Endothelial cell of umbilical vein (primary cell): ENCODE results near the gene PNPLA7. TPM values are rescaled to one million over a fixed set of nuclear protein-coding genes. Genes with fewer than 3 reads are reported as not detected.

Experiments used
- BruUV-seq: library from RNA; stranded (reverse); fragments of 400-500 nt; replicated peaks from 2 replicates; lab custom pipeline; 2021; lab: Mats Ljungman, UMichigan
- CTCF ChIA-PET: fragments of 300-600, 350-600 bp; sonication (Branson Sonifier 250); formaldehyde crosslinking; loops from one replicate; lab custom pipeline; 2021; ENCODE audit warnings: antibody characterized with exemption, inconsistent platforms; lab: Charles Lee
- POLR2A ChIA-PET: fragments of 300-600, 350-600 bp; sonication (Branson Sonifier 250); formaldehyde crosslinking; loops from one replicate; lab custom pipeline; 2021; ENCODE audit warnings: antibody characterized with exemption, inconsistent platforms; lab: Charles Lee
- DNase-seq: peaks from one replicate; pipeline ENCODE4 v3.0.0-alpha.2; 2011; ENCODE audit warnings: low read depth, low spot score
- FAIRE-seq: peaks from 2 replicates; lab custom pipeline; 2011; peaks lifted over from hg19 to GRCh38; lab: Jason Lieb, UNC
- H2AFZ ChIP-seq: 2 replicates; pipeline ENCODE4 v1.6.0; 2012; ENCODE audit warnings: low read depth, low read length, control low read depth, inconsistent platforms
- H3K27ac ChIP-seq: 2 replicates; pipeline ENCODE4 v1.5.1; 2011; ENCODE audit warnings: low read depth, mild to moderate bottlenecking, control low read depth, low read length, moderate library complexity; ENCODE audit not compliant: insufficient read depth
- H3K27me3 ChIP-seq, 2 experiments: 2 replicates each; pipeline versions ENCODE4 v1.6.0 to v1.6.1; 2011; ENCODE audit warnings: low read length in 2 of 2, mixed read lengths in 1 of 2; ENCODE audit not compliant: control insufficient read depth in 2 of 2, insufficient read depth in 2 of 2
- H3K36me3 ChIP-seq, 2 experiments: 2 replicates in 1 of 2; 3 replicates in 1 of 2; pipeline ENCODE4 v1.5.1; 2011; ENCODE audit warnings: low read length in 2 of 2, mild to moderate bottlenecking in 1 of 2, moderate library complexity in 1 of 2; ENCODE audit not compliant: control insufficient read depth in 2 of 2, insufficient read depth in 2 of 2; ENCODE audit errors: extremely low read depth in 1 of 2
- H3K4me1 ChIP-seq: 3 replicates; pipeline ENCODE4 v1.5.1; 2011; ENCODE audit warnings: mild to moderate bottlenecking, low read length; ENCODE audit not compliant: control insufficient read depth, insufficient read depth; ENCODE audit errors: extremely low read depth
- H3K4me2 ChIP-seq: 2 replicates; pipeline ENCODE4 v1.6.1; 2011; ENCODE audit warnings: low read length, control low read depth, mixed read lengths; ENCODE audit not compliant: insufficient read depth
- H3K4me3 ChIP-seq, 3 experiments: fragments of 200-600 bp in 1 of 3; sonication (generic), shearing (Covaris generic) in 1 of 3; replicated peaks in 1 of 3; 2 replicates each; pipeline ENCODE4 v1.5.1; 2011 to 2016; ENCODE audit warnings: control low read depth in 3 of 3, low read length in 3 of 3, mild to moderate bottlenecking in 2 of 3, inconsistent platforms in 1 of 3, low read depth in 1 of 3, moderate library complexity in 1 of 3; ENCODE audit not compliant: insufficient read depth in 1 of 3
- H3K79me2 ChIP-seq: 2 replicates; pipeline ENCODE4 v1.6.0; 2012; ENCODE audit warnings: low read length, inconsistent platforms; ENCODE audit not compliant: control insufficient read depth, insufficient read depth
- H3K9ac ChIP-seq: replicated peaks from 2 replicates; pipeline ENCODE3; 2011; ENCODE audit warnings: low read length, control low read depth; ENCODE audit not compliant: insufficient read depth; ENCODE audit errors: extremely low read depth
- H3K9me1 ChIP-seq: replicated peaks from 3 replicates; pipeline ENCODE4 v1.6.0; 2011; ENCODE audit warnings: mild to moderate bottlenecking, low read length; ENCODE audit not compliant: control insufficient read depth, insufficient read depth; ENCODE audit errors: extremely low read depth
- H3K9me3 ChIP-seq: replicated peaks from 2 replicates; pipeline ENCODE4 v1.5.1; 2012; ENCODE audit warnings: low read length, inconsistent platforms; ENCODE audit not compliant: control insufficient read depth, insufficient read depth
- H4K20me1 ChIP-seq: replicated peaks from 2 replicates; pipeline ENCODE3; 2011; ENCODE audit warnings: mild to moderate bottlenecking, low read length; ENCODE audit not compliant: control insufficient read depth, insufficient read depth; ENCODE audit errors: extremely low read depth
- EZH2 ChIP-seq: IDR thresholded peaks from 2 replicates; pipeline ENCODE4 v1.6.1; 2012; ENCODE audit warnings: borderline replicate concordance, low read depth, mild to moderate bottlenecking, moderate library complexity, low read length, inconsistent platforms; ENCODE audit not compliant: severe bottlenecking
- FOS ChIP-seq: IDR thresholded peaks from 2 replicates; pipeline ENCODE4 v1.6.1; 2011; ENCODE audit warnings: mild to moderate bottlenecking, low read length, moderate library complexity, borderline replicate concordance; ENCODE audit not compliant: insufficient read depth
- GATA2 ChIP-seq: IDR thresholded peaks from 2 replicates; pipeline ENCODE4 v1.7.0; 2011; ENCODE audit warnings: low read depth, mild to moderate bottlenecking, moderate library complexity, mixed read lengths, low read length; ENCODE audit not compliant: insufficient read length, insufficient read depth
- JUN ChIP-seq: IDR thresholded peaks from 2 replicates; pipeline ENCODE4 v1.6.1; 2011; ENCODE audit warnings: borderline replicate concordance, low read depth; ENCODE audit not compliant: insufficient read length, insufficient read depth
- POLR2A ChIP-seq: IDR thresholded peaks from 2 replicates; pipeline ENCODE4 v1.6.1; 2012; ENCODE audit warnings: low read depth, mild to moderate bottlenecking, control low read depth, low read length
- POLR2AphosphoS5 ChIP-seq: IDR thresholded peaks from 2 replicates; pipeline ENCODE4 v1.6.1; 2012; ENCODE audit warnings: low read depth, mild to moderate bottlenecking, control low read depth, low read length, moderate library complexity; ENCODE audit not compliant: insufficient read depth
- dilution Hi-C: fragments of 300-500 bp; cut with MboI; formaldehyde crosslinking; loops from one replicate; pipeline ENCODE4 v1.15.0; 2019; ENCODE audit warnings: low sequenced_read_pairs; ENCODE audit not compliant: extremely low pct_ligation_motif_present
- intact Hi-C: fragments of 100-400 bp; cut with micrococcal nuclease; formaldehyde crosslinking; loops from one replicate; pipeline ENCODE4 v1.10.0; 2022
- polyA plus RNA-seq, 4 experiments: library from polyadenylated mRNA; depleted of rRNA in 3 of 4; stranded (reverse) in 3 of 4; unstranded in 1 of 4; fragments of >200 nt; gene quantifications; 2 replicates each; pipeline versions ENCODE4 v1.2.1 to v1.2.3, GENCODE V29; 2011 to 2012; ENCODE audit warnings: missing spikeins in 1 of 4
- total RNA-seq: library from RNA; stranded (reverse); gene quantifications from 2 replicates; pipeline ENCODE4 v1.2.3, GENCODE V29; 2021
- TF ChIP-seq, protein P1 (sequence below): IDR thresholded peaks from 2 replicates; pipeline ENCODE4 v1.6.1; 2011; ENCODE audit not compliant: insufficient read depth, insufficient read length
- TF ChIP-seq, protein P2 (sequence below), 2 donors: IDR thresholded peaks; 1 replicate in 1 of 2; 2 replicates in 1 of 2; pipeline ENCODE4 v1.5.1; 2011; ENCODE audit warnings: low read length in 2 of 2, mild to moderate bottlenecking in 2 of 2, moderate library complexity in 2 of 2, control low read depth in 1 of 2, inconsistent platforms in 1 of 2, low read depth in 1 of 2; ENCODE audit not compliant: insufficient read depth in 1 of 2; ENCODE audit errors: extremely low read depth in 1 of 2

The PNPLA7 gene
- total and polyA plus RNA-seq, 2 donors (not counting 3 experiments of a cell fraction or from before 2014, with no cell fraction given), result 1.0 to 1.9 TPM

DNA sequence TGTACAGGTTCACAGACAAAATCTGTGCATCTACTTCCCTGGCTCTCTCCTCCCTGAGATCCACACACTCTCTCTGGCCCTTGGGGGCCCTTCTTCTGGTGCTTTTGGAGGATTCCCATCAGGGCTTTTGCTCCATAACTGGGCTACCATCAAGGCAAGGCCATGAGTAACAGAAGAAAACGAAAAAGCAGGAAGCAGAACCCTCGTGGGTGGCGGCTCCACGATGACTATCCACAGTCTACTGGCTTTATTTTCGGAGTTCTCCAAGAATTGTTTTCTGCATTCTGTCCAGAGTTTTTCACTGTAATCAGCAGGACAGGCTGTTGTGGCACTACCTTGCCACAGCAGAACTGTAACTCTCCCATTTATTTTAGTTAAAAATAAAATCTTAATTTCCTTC is 19.9 kb downstream of the PNPLA7 start:
- H3K9me1 ChIP-seq, result no peaks in the 10 kb centered on the region
- H3K79me2 ChIP-seq, result no peaks in the 10 kb centered on the region
- H3K36me3 ChIP-seq, result no peaks in the 10 kb centered on the region
- intact Hi-C loops (no loop called here), dilution Hi-C loops (no loop called here)
- DNase-seq (no peak), FAIRE-seq (no peak)
- H3K4me2 ChIP-seq, result no peak overlapping the region
- ChIA-PET CTCF (interaction anchor here (1.1 to 1.3 kb wide), 2 partner anchors 11 to 31 kb away, joined by 3 to 7 read pairs; no protein-coding TSS in a partner anchor), POLR2A (no interaction called here)
- no peaks in the 10 kb centered on the region for H4K20me1 ChIP-seq
- H2AFZ ChIP-seq, result no peak overlapping the region
- TF ChIP-seq JUN (no peak), GATA2 (no peak), FOS (no peak), EZH2 (no peak), POLR2A (no peak)
- TF ChIP-seq, protein P1, sequence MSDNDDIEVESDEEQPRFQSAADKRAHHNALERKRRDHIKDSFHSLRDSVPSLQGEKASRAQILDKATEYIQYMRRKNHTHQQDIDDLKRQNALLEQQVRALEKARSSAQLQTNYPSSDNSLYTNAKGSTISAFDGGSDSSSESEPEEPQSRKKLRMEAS, result no peak
- H3K27me3 ChIP-seq, result peaks cover 0 to 3% of the 10 kb centered on the region in 2 experiments
- H3K9ac ChIP-seq, result no peak overlapping the region
- no peaks in the 10 kb centered on the region for H3K9me3 ChIP-seq
- H3K4me1 ChIP-seq, result peaks cover 2% of the 10 kb centered on the region
- no peak overlapping the region for H3K27ac ChIP-seq
- BruUV-seq, result no TSS peak
- H3K4me3 ChIP-seq, result no peak overlapping the region

DNA sequence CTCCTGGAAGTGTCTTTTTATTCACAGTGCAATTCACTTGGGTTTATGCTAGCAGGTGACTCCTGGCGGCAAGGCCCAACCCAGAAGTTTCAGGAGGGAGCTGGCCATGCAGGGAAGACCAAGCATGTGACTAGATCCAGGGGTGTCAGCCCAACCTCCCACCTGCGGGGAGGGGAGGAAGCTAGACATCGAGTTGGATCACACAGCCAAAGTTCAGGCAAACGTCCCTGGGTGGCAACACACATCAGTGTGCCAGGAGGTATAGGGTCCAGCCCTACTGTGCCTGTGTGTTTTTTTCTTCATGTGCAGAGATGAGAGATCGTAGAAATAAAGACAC is 25.3 kb downstream of the PNPLA7 start:
- dilution Hi-C loops, result no loop called here
- DNase-seq, result no peak
- Histone ChIP-seq H3K4me3 (no peak overlapping the region), H4K20me1 (no peaks in the 10 kb centered on the region), H3K27me3 (peaks cover 0 to 3% of the 10 kb centered on the region in 2 experiments), H3K4me1 (no peaks in the 10 kb centered on the region), H3K9ac (no peak overlapping the region), H3K36me3 (no peaks in the 10 kb centered on the region), H3K79me2 (no peaks in the 10 kb centered on the region), H3K9me3 (no peaks in the 10 kb centered on the region), H2AFZ (no peak overlapping the region), H3K4me2 (no peak overlapping the region), H3K9me1 (no peaks in the 10 kb centered on the region), H3K27ac (no peak overlapping the region)
- CTCF ChIA-PET, result interaction anchor here (0.8 to 2.6 kb wide), 5 partner anchors 8 to 238 kb away, joined by 3 to 10 read pairs (median 5); partner anchors contain the start of gene EXD3
- POLR2A ChIA-PET, result no interaction called here
- intact Hi-C loops, result loop anchor here (10.0 kb wide), 1 partner anchor 100 kb away; the partner anchor contains the start of genes EXD3 and NOXA1
- BruUV-seq, result no TSS peak
- no peak for FAIRE-seq
- TF ChIP-seq FOS, result no peak
- TF ChIP-seq, protein P2, sequence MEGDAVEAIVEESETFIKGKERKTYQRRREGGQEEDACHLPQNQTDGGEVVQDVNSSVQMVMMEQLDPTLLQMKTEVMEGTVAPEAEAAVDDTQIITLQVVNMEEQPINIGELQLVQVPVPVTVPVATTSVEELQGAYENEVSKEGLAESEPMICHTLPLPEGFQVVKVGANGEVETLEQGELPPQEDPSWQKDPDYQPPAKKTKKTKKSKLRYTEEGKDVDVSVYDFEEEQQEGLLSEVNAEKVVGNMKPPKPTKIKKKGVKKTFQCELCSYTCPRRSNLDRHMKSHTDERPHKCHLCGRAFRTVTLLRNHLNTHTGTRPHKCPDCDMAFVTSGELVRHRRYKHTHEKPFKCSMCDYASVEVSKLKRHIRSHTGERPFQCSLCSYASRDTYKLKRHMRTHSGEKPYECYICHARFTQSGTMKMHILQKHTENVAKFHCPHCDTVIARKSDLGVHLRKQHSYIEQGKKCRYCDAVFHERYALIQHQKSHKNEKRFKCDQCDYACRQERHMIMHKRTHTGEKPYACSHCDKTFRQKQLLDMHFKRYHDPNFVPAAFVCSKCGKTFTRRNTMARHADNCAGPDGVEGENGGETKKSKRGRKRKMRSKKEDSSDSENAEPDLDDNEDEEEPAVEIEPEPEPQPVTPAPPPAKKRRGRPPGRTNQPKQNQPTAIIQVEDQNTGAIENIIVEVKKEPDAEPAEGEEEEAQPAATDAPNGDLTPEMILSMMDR (IDR thresholded peaks at IDR 0.05; ENCODE audit: extremely low read depth in 1 of 2, insufficient read depth in 1 of 2, low read depth in 1 of 2, low read length in 2 of 2), result no peak
- TF ChIP-seq POLR2AphosphoS5, result no peak
- no peak for TF ChIP-seq JUN
